ENCODE measurements around the gene BFSP1.

Gene BFSP1

DNA sequence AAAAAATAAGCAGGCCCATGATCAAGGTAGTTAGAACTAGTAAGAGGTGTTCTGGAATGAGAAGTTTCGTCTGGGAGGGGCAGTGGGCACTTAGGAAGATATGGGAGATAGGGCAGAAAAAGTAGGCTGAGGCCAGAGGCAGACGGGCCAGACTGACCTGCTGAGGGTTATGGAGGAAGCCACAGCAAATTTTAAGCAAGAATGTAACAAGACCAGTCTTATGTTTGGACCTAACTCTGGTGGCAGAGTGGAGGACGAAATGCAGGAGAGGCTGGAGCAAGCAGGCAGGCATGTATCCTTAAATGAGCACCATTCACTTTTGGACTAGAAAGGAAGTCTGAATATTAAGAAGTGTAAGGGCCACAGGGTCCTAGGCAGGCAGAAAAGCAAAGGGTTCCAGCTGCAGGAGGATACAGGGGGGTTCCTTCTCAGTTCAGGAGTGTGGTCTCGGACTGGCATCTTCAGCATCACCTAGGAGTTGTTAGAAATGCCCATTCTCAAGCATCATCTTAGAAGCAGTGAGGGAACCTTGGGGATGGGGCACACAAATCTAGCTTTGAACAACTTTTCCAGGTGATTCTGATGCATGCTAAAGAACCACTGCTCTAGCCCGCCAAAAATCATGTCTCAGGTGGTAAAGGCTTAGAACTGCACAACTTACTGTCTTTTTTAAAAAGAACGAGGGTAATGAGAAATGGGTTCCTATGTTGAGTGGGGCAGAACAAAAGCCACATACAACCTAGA lies 37.0 kb upstream of the BFSP1 start:
- H3K4me3 Mint-ChIP-seq = peak overlapping the region; percentile 96 to 97 (median 96)
- no peaks in the 10 kb centered on the region for H3K27me3 Mint-ChIP-seq (ENCODE audit: low read depth)
- no peaks in the 10 kb centered on the region for H3K9me3 Mint-ChIP-seq
- TF ChIP-seq, protein P1, sequence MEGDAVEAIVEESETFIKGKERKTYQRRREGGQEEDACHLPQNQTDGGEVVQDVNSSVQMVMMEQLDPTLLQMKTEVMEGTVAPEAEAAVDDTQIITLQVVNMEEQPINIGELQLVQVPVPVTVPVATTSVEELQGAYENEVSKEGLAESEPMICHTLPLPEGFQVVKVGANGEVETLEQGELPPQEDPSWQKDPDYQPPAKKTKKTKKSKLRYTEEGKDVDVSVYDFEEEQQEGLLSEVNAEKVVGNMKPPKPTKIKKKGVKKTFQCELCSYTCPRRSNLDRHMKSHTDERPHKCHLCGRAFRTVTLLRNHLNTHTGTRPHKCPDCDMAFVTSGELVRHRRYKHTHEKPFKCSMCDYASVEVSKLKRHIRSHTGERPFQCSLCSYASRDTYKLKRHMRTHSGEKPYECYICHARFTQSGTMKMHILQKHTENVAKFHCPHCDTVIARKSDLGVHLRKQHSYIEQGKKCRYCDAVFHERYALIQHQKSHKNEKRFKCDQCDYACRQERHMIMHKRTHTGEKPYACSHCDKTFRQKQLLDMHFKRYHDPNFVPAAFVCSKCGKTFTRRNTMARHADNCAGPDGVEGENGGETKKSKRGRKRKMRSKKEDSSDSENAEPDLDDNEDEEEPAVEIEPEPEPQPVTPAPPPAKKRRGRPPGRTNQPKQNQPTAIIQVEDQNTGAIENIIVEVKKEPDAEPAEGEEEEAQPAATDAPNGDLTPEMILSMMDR (IDR thresholded peaks at IDR 0.05; ENCODE audit: unreplicated experiment in 3 of 3) = no peak
- H3K27ac Mint-ChIP-seq = peak overlapping the region; percentile 86 to 90 (median 87)
- H3K4me1 Mint-ChIP-seq = peaks cover 28% of the 10 kb centered on the region
- H3K36me3 Mint-ChIP-seq (ENCODE audit: low read depth) = no peaks in the 10 kb centered on the region

DNA sequence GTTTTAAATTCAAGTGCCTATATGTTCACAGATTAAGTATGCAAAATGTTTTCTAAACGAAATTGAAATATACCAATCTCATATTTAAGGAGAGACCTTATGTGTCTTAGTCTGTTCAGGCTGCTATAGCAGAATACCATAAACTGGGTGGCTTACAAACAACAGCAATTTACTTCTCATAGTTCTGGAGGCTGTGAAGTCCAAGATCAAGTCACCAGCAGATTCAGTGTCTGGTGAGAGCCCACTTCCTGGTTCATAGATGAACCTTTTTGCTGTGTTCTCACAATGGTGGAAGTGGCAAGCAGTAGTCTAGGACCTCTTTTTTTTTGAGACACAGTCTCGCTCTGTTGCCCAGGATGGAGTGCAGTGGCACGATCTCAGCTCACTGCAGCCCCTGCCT lies 35.2 kb upstream of the BFSP1 start:
- Mint-ChIP-seq H3K4me3 (no peak overlapping the region), H3K27me3 (ENCODE audit: low read depth) (no peaks in the 10 kb centered on the region), H3K27ac (peak overlapping the region in 2 of 3 experiments; percentile 3 to 4), H3K36me3 (ENCODE audit: low read depth) (no peaks in the 10 kb centered on the region), H3K9me3 (no peaks in the 10 kb centered on the region), H3K4me1 (peaks cover 10% of the 10 kb centered on the region)
- TF ChIP-seq, protein P1 (IDR thresholded peaks at IDR 0.05; ENCODE audit: unreplicated experiment in 3 of 3) = no peak

DNA sequence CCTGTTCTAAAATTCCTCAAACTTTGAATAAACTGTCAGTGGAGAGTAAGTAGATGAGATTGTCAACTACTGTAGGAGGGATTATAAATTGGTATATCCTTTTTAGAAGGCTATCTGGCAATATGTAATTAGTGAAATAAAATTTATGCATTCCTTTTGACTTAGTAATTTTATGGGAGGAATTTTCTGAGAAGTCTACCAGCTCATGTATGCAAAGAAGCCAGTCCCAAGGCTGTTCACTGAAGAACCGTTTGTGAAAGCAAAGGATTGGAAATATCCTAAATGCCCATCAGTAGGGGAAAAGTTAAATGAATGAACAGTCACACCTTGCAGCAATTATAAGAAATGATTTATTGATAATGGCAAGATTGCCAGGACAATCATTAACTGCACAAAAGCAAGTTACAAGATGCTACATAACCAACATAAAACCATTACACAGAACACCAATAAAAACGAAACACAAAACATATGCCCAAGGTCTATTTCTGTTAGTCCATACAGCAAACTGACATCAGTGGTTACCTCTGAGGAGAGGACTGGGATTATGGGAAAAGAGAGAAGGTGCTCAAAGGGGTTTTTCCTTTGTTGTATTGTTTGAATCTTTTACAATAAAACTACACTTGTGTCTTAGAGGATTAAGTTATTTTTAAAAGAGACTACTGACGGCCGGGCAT lies 34.1 kb upstream of the BFSP1 start:
- Mint-ChIP-seq H3K27me3 (ENCODE audit: low read depth) (no peaks in the 10 kb centered on the region), H3K4me3 (peak overlapping the region in 2 of 3 experiments; percentile 13 to 32), H3K36me3 (ENCODE audit: low read depth) (no peaks in the 10 kb centered on the region), H3K9me3 (no peaks in the 10 kb centered on the region), H3K4me1 (peaks cover 7% of the 10 kb centered on the region), H3K27ac (peak overlapping the region; percentile 21 to 88 (median 46))
- TF ChIP-seq, protein P1 (IDR thresholded peaks at IDR 0.05; ENCODE audit: unreplicated experiment in 3 of 3) = no peak

DNA sequence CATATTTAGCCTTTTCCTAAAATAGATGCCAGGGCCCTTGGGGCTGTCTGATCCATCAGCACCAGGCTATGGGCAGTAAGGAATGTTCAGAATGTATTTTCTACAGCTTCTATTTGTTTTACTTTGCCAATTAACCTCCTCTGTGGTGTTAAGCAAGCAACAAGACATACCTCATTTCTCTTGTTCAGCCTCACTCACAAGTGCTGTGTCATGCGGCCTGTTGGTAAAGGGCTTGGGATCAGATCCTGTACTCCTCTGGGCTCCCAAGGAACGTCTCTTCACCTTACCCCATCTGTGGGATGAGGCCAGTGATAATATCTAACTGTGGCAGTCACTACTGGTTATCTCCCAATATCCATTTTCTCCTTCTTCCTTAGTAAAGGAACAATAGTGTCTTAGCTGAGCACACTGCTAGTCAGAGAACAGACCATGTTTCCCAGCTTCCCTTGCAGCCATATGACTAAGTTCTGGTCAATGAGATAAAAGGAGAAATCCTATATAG lies 31.7 kb upstream of the BFSP1 start:
- peaks cover 18% of the 10 kb centered on the region for H3K4me1 Mint-ChIP-seq
- no peaks in the 10 kb centered on the region for H3K36me3 Mint-ChIP-seq (ENCODE audit: low read depth)
- H3K4me3 Mint-ChIP-seq = no peak overlapping the region
- H3K27ac Mint-ChIP-seq = peak overlapping the region; percentile 55 to 79 (median 70)
- H3K27me3 Mint-ChIP-seq (ENCODE audit: low read depth) = no peaks in the 10 kb centered on the region
- TF ChIP-seq, protein P1 (IDR thresholded peaks at IDR 0.05; ENCODE audit: unreplicated experiment in 3 of 3) = no peak
- no peaks in the 10 kb centered on the region for H3K9me3 Mint-ChIP-seq

DNA sequence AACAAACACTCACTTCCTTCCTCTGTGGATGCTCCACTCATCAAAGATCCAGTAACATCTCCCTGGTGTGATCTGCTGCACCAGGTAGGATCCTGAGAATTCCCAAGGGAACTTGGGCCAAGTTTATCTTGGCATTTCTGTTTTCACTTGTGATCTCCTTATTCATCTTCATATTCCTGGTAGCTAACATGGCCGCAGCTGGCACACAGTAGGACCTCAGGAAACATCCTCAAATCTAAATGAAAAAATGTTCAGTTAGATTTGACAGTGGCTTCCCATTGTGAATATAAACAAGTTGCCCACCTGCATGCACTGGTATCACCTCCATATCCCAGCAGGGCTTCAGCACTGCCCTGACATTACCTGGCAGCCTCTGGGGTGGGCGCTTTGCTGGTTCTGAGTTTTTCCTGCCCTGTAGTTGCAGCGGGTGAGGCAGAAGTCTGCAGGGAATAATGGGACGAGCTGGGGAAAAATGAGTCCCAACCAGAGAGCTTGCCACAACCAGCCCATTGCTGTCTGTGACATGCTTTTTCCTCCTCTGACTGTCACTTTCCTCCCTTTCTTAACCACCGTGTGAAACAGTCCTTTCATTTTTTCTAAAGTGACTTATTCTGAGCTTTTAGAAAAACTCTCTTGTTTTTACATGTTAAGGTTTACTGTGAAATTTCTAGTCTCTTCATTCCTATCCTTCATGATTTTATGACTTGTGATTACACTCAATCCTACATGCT lies 29.3 kb upstream of the BFSP1 start:
- TF ChIP-seq, protein P1 (IDR thresholded peaks at IDR 0.05; ENCODE audit: unreplicated experiment in 3 of 3) = no peak
- Mint-ChIP-seq H3K4me3 (no peak overlapping the region), H3K9me3 (no peaks in the 10 kb centered on the region), H3K36me3 (ENCODE audit: low read depth) (no peaks in the 10 kb centered on the region), H3K27me3 (ENCODE audit: low read depth) (no peaks in the 10 kb centered on the region), H3K27ac (peak overlapping the region in 2 of 3 experiments; percentile 29 to 44), H3K4me1 (peaks cover 34% of the 10 kb centered on the region)

Data from nephron (organoid).